Measurements from ENCODE around the gene CHPF2.

The CHPF2 gene

GRCh38 chr7:151265351-151265931 is 33.2 kb downstream of the CHPF2 start:
- no peak for DNase-seq (ENCODE audit: low spot score)

GRCh38 chr7:151269511-151269910 is 37.2 kb downstream of the CHPF2 start:
- no peak for DNase-seq (ENCODE audit: low spot score)

- no peak for DNase-seq (ENCODE audit: low spot score)
Measured at GRCh38 chr7:151271699-151272355, 39.5 kb downstream of the CHPF2 start.

GRCh38 chr7:151272405-151272804 is 40.1 kb downstream of the CHPF2 start:
- DNase-seq (ENCODE audit: low spot score) = no peak

- DNase-seq (ENCODE audit: low spot score) = no peak
Measured at GRCh38 chr7:151272877-151273276, 40.6 kb downstream of the CHPF2 start.

GRCh38 chr7:151273651-151274390 is 41.5 kb downstream of the CHPF2 start:
- DNase-seq (ENCODE audit: low spot score) = no peak

- no peak for DNase-seq (ENCODE audit: low spot score)
Measured at GRCh38 chr7:151274396-151274795, 42.1 kb downstream of the CHPF2 start.

- no peak for DNase-seq (ENCODE audit: low spot score)
Measured at GRCh38 chr7:151274936-151275812, 42.9 kb downstream of the CHPF2 start.

- peak; percentile 76 for DNase-seq (ENCODE audit: low spot score)
Measured at GRCh38 chr7:151275813-151276577, 43.7 kb downstream of the CHPF2 start.

- DNase-seq (ENCODE audit: low spot score) = peak; percentile 49
Measured at GRCh38 chr7:151276666-151277590, 44.6 kb downstream of the CHPF2 start.

- no peak for DNase-seq (ENCODE audit: low spot score)
Measured at GRCh38 chr7:151277631-151278030, 45.3 kb downstream of the CHPF2 start.

GRCh38 chr7:151278949-151279348 is 46.7 kb downstream of the CHPF2 start:
- no peak for DNase-seq (ENCODE audit: low spot score)

GRCh38 chr7:151279868-151280267 is 47.6 kb downstream of the CHPF2 start:
- DNase-seq (ENCODE audit: low spot score) = no peak

GRCh38 chr7:151280388-151281019 is 48.2 kb downstream of the CHPF2 start:
- DNase-seq (ENCODE audit: low spot score) = no peak

- DNase-seq (ENCODE audit: low spot score) = no peak
Measured at GRCh38 chr7:151281686-151282085, 49.4 kb downstream of the CHPF2 start.

GRCh38 chr7:151282111-151282510 is 49.8 kb downstream of the CHPF2 start:
- DNase-seq (ENCODE audit: low spot score) = no peak

- no peak for DNase-seq (ENCODE audit: low spot score)
Measured at GRCh38 chr7:151283302-151283701, 51.0 kb downstream of the CHPF2 start.

- no peak for DNase-seq (ENCODE audit: low spot score)
Measured at GRCh38 chr7:151286148-151286547, 53.9 kb downstream of the CHPF2 start.
